ENCODE data around the gene AGER.

AGER gene

GRCh38 chr6:32220021-32220420 lies 36.0 kb upstream of the AGER start:
- Histone ChIP-seq H3K27me3 (peaks cover 32% of the 10 kb centered on the region), H3K4me3 (ENCODE audit: low read depth, low read length) (no peak overlapping the region), H3K36me3 (no peaks in the 10 kb centered on the region), H3K9me3 (no peaks in the 10 kb centered on the region), H3K4me1 (no peaks in the 10 kb centered on the region)
- DNase-seq: no peak
- TF ChIP-seq CTCF (IDR thresholded peaks at IDR 0.05; ENCODE audit: low read depth, low read length): no peak

- Histone ChIP-seq H3K4me3 (ENCODE audit: low read depth, low read length) (no peak overlapping the region), H3K36me3 (no peaks in the 10 kb centered on the region), H3K4me1 (no peaks in the 10 kb centered on the region), H3K9me3 (no peaks in the 10 kb centered on the region), H3K27me3 (peaks cover 32% of the 10 kb centered on the region)
- no peak for DNase-seq
- TF ChIP-seq CTCF (IDR thresholded peaks at IDR 0.05; ENCODE audit: low read depth, low read length): no peak
Measured at GRCh38 chr6:32218167-32218566, 34.1 kb upstream of the AGER start.

GRCh38 chr6:32216998-32217397 lies 32.9 kb upstream of the AGER start:
- no peaks in the 10 kb centered on the region for H3K4me1 ChIP-seq
- no peak for TF ChIP-seq CTCF (IDR thresholded peaks at IDR 0.05; ENCODE audit: low read depth, low read length)
- no peak for DNase-seq
- no peaks in the 10 kb centered on the region for H3K9me3 ChIP-seq
- peaks cover 22% of the 10 kb centered on the region for H3K27me3 ChIP-seq
- no peaks in the 10 kb centered on the region for H3K36me3 ChIP-seq
- no peak overlapping the region for H3K4me3 ChIP-seq (ENCODE audit: low read depth, low read length)

GRCh38 chr6:32216285-32216684 lies 32.2 kb upstream of the AGER start:
- no peaks in the 10 kb centered on the region for H3K4me1 ChIP-seq
- H3K36me3 ChIP-seq: no peaks in the 10 kb centered on the region
- H3K27me3 ChIP-seq: peaks cover 15% of the 10 kb centered on the region
- no peak overlapping the region for H3K4me3 ChIP-seq (ENCODE audit: low read depth, low read length)
- DNase-seq: no peak
- H3K9me3 ChIP-seq: no peaks in the 10 kb centered on the region
- TF ChIP-seq CTCF (IDR thresholded peaks at IDR 0.05; ENCODE audit: low read depth, low read length): no peak

GRCh38 chr6:32215617-32216016 lies 31.6 kb upstream of the AGER start:
- no peak for DNase-seq
- H3K9me3 ChIP-seq: no peaks in the 10 kb centered on the region
- H3K36me3 ChIP-seq: no peaks in the 10 kb centered on the region
- no peaks in the 10 kb centered on the region for H3K4me1 ChIP-seq
- H3K27me3 ChIP-seq: peaks cover 14% of the 10 kb centered on the region
- no peak for TF ChIP-seq CTCF (IDR thresholded peaks at IDR 0.05; ENCODE audit: low read depth, low read length)
- H3K4me3 ChIP-seq (ENCODE audit: low read depth, low read length): no peak overlapping the region

- no peaks in the 10 kb centered on the region for H3K9me3 ChIP-seq
- TF ChIP-seq CTCF (IDR thresholded peaks at IDR 0.05; ENCODE audit: low read depth, low read length): no peak
- no peaks in the 10 kb centered on the region for H3K36me3 ChIP-seq
- no peaks in the 10 kb centered on the region for H3K4me1 ChIP-seq
- H3K27me3 ChIP-seq: peaks cover 10% of the 10 kb centered on the region
- no peak overlapping the region for H3K4me3 ChIP-seq (ENCODE audit: low read depth, low read length)
- DNase-seq: no peak
Measured at GRCh38 chr6:32214126-32214525, 30.1 kb upstream of the AGER start.
